OCI-LY1 (cell line): Measurements from ENCODE around the gene ACTRT2.

Experiments
- CTCF ChIP-seq: fragments of 200-600 bp; sonication (generic), shearing (Covaris generic); IDR thresholded peaks from 2 replicates; pipeline ENCODE4 v1.5.1; 2017; ENCODE audit warnings: mild to moderate bottlenecking, antibody characterized with exemption, low read length, moderate library complexity, mixed read lengths
- EZH2 ChIP-seq: fragments of 200-600 bp; sonication (generic), shearing (Covaris generic); IDR thresholded peaks from 2 replicates; pipeline ENCODE4 v1.8.0; 2017; ENCODE audit warnings: borderline replicate concordance, mixed run types, mild to moderate bottlenecking, antibody characterized with exemption, low read length, moderate library complexity, mixed read lengths

DNA sequence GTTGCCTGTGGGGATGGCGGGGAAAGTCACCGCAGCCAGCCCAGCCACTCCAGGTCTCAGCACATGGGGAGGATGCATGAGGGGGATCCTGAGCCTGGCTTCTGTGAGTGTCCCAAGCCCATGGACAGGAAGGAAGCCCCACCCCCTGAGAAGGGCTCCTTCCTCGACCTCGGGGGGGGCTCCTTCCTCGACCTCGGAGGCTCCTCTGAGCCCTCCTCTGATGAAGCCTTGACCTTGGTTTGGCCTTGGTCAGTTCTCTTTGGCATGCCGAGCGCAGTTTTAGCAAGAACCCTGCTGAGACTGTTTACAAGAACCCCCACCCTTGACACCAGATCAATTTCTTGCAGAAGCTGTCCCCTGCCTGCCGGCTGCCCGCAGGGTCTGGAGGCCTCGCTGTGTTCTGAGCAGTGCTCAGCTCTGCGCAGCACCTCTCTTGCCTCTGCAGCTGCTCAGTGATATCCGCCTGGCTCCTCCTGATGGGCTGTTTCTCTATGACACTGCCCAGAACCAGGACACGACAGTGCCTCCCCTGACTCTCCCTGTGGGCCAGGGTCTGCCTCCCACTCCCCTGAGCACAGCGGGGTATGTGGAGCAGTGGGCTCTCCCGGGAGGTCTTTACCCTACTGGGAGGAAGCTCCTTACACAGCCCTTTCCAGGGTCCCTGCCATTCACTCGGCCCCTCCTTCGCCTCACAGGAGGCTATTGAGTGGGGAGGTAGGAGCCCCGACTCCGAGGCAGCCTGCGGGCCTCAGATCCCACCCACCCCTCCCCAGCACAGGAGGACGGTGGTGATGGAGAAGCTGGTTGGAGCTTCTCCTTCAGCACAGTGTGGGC, 15.4 kb downstream of the ACTRT2 start:
- TF ChIP-seq CTCF (no peak), EZH2 (no peak)
